ENCODE measurements around the gene ONECUT3. TPM values are rescaled to one million over a fixed set of nuclear protein-coding genes. Genes with fewer than 3 reads are reported as not detected.

ONECUT3 gene
- total RNA-seq, 1 donor from 2014 or later = not detected

GRCh38 chr19:1814833-1815604, 61.7 kb downstream of the ONECUT3 start:
- no peak for DNase-seq (ENCODE audit: low spot score)
- H3K36me3 Mint-ChIP-seq (ENCODE audit: low read depth) = peaks cover 15% of the 10 kb centered on the region
- H3K27me3 Mint-ChIP-seq (ENCODE audit: low read depth) = no peaks in the 10 kb centered on the region
- no peak overlapping the region for H3K27ac Mint-ChIP-seq
- intact Hi-C loops (cut with micrococcal nuclease) = no loop called here
- no peak overlapping the region for H3K4me3 Mint-ChIP-seq (ENCODE audit: low read depth)
- no peaks in the 10 kb centered on the region for H3K9me3 Mint-ChIP-seq
- H3K4me1 Mint-ChIP-seq (ENCODE audit: low read depth) = peaks cover 11% of the 10 kb centered on the region

- Mint-ChIP-seq H3K4me1 (ENCODE audit: low read depth) (peaks cover 11% of the 10 kb centered on the region), H3K4me3 (ENCODE audit: low read depth) (no peak overlapping the region), H3K27ac (no peak overlapping the region), H3K36me3 (ENCODE audit: low read depth) (peaks cover 19% of the 10 kb centered on the region), H3K27me3 (ENCODE audit: low read depth) (no peaks in the 10 kb centered on the region), H3K9me3 (no peaks in the 10 kb centered on the region)
- intact Hi-C loops (cut with micrococcal nuclease) = no loop called here
- no peak for DNase-seq (ENCODE audit: low spot score)
These were observed 62.6 kb downstream of the ONECUT3 start for GRCh38 chr19:1815605-1816529.

GRCh38 chr19:1816530-1817298, 63.4 kb downstream of the ONECUT3 start:
- Mint-ChIP-seq H3K4me3 (ENCODE audit: low read depth) (no peak overlapping the region), H3K36me3 (ENCODE audit: low read depth) (peaks cover 19% of the 10 kb centered on the region), H3K27me3 (ENCODE audit: low read depth) (no peaks in the 10 kb centered on the region), H3K4me1 (ENCODE audit: low read depth) (peaks cover 9% of the 10 kb centered on the region), H3K27ac (no peak overlapping the region), H3K9me3 (no peaks in the 10 kb centered on the region)
- intact Hi-C loops (cut with micrococcal nuclease) = no loop called here
- no peak for DNase-seq (ENCODE audit: low spot score)

- Mint-ChIP-seq H3K9me3 (no peaks in the 10 kb centered on the region), H3K4me3 (ENCODE audit: low read depth) (no peak overlapping the region), H3K27ac (no peak overlapping the region), H3K27me3 (ENCODE audit: low read depth) (no peaks in the 10 kb centered on the region), H3K36me3 (ENCODE audit: low read depth) (peaks cover 26% of the 10 kb centered on the region), H3K4me1 (ENCODE audit: low read depth) (peaks cover 7% of the 10 kb centered on the region)
- intact Hi-C loops (cut with micrococcal nuclease) = no loop called here
- DNase-seq (ENCODE audit: low spot score) = no peak
These were observed 64.4 kb downstream of the ONECUT3 start for GRCh38 chr19:1817553-1818179.

GRCh38 chr19:1818549-1819195, 65.4 kb downstream of the ONECUT3 start:
- H3K36me3 Mint-ChIP-seq (ENCODE audit: low read depth) = peaks cover 29% of the 10 kb centered on the region
- H3K27me3 Mint-ChIP-seq (ENCODE audit: low read depth) = no peaks in the 10 kb centered on the region
- intact Hi-C loops (cut with micrococcal nuclease) = no loop called here
- H3K27ac Mint-ChIP-seq = no peak overlapping the region
- DNase-seq (ENCODE audit: low spot score) = no peak
- H3K4me1 Mint-ChIP-seq (ENCODE audit: low read depth) = peaks cover under 1% of the 10 kb centered on the region
- no peak overlapping the region for H3K4me3 Mint-ChIP-seq (ENCODE audit: low read depth)
- H3K9me3 Mint-ChIP-seq = no peaks in the 10 kb centered on the region

- DNase-seq (ENCODE audit: low spot score) = no peak
- H3K9me3 Mint-ChIP-seq = no peaks in the 10 kb centered on the region
- H3K27me3 Mint-ChIP-seq (ENCODE audit: low read depth) = no peaks in the 10 kb centered on the region
- H3K4me3 Mint-ChIP-seq (ENCODE audit: low read depth) = no peak overlapping the region
- H3K36me3 Mint-ChIP-seq (ENCODE audit: low read depth) = peaks cover 36% of the 10 kb centered on the region
- no peak overlapping the region for H3K27ac Mint-ChIP-seq
- intact Hi-C loops (cut with micrococcal nuclease) = no loop called here
- no peaks in the 10 kb centered on the region for H3K4me1 Mint-ChIP-seq (ENCODE audit: low read depth)
These were observed 66.3 kb downstream of the ONECUT3 start for GRCh38 chr19:1819341-1820255.

GRCh38 chr19:1822210-1822609, 68.9 kb downstream of the ONECUT3 start:
- intact Hi-C loops (cut with micrococcal nuclease) = no loop called here
- H3K9me3 Mint-ChIP-seq = no peaks in the 10 kb centered on the region
- no peaks in the 10 kb centered on the region for H3K27me3 Mint-ChIP-seq (ENCODE audit: low read depth)
- no peak overlapping the region for H3K27ac Mint-ChIP-seq
- H3K4me1 Mint-ChIP-seq (ENCODE audit: low read depth) = no peaks in the 10 kb centered on the region
- no peak overlapping the region for H3K4me3 Mint-ChIP-seq (ENCODE audit: low read depth)
- H3K36me3 Mint-ChIP-seq (ENCODE audit: low read depth) = peaks cover 31% of the 10 kb centered on the region
- no peak for DNase-seq (ENCODE audit: low spot score)

- Mint-ChIP-seq H3K27me3 (ENCODE audit: low read depth) (no peaks in the 10 kb centered on the region), H3K9me3 (no peaks in the 10 kb centered on the region), H3K4me1 (ENCODE audit: low read depth) (no peaks in the 10 kb centered on the region), H3K4me3 (ENCODE audit: low read depth) (no peak overlapping the region), H3K27ac (no peak overlapping the region), H3K36me3 (ENCODE audit: low read depth) (peaks cover 30% of the 10 kb centered on the region)
- intact Hi-C loops (cut with micrococcal nuclease) = no loop called here
- DNase-seq (ENCODE audit: low spot score) = no peak
These were observed 69.7 kb downstream of the ONECUT3 start for GRCh38 chr19:1823020-1823419.

- H3K4me1 Mint-ChIP-seq (ENCODE audit: low read depth) = no peaks in the 10 kb centered on the region
- no peaks in the 10 kb centered on the region for H3K9me3 Mint-ChIP-seq
- H3K27me3 Mint-ChIP-seq (ENCODE audit: low read depth) = no peaks in the 10 kb centered on the region
These were observed 70.4 kb downstream of the ONECUT3 start for GRCh38 chr19:1823539-1824251.

GRCh38 chr19:1824252-1824622, 70.9 kb downstream of the ONECUT3 start:
- no peak for DNase-seq (ENCODE audit: low spot score)
- Mint-ChIP-seq H3K27me3 (ENCODE audit: low read depth) (no peaks in the 10 kb centered on the region), H3K9me3 (no peaks in the 10 kb centered on the region), H3K4me1 (ENCODE audit: low read depth) (no peaks in the 10 kb centered on the region), H3K27ac (no peak overlapping the region), H3K4me3 (ENCODE audit: low read depth) (no peak overlapping the region), H3K36me3 (ENCODE audit: low read depth) (peaks cover 27% of the 10 kb centered on the region)
- intact Hi-C loops (cut with micrococcal nuclease) = no loop called here

More at GRCh38 chr19:1823539-1824251, 70.4 kb downstream of the ONECUT3 start:
- Mint-ChIP-seq H3K36me3 (ENCODE audit: low read depth) (peaks cover 27% of the 10 kb centered on the region), H3K4me3 (ENCODE audit: low read depth) (no peak overlapping the region), H3K27ac (no peak overlapping the region)
- DNase-seq (ENCODE audit: low spot score) = no peak
- intact Hi-C loops (cut with micrococcal nuclease) = no loop called here

Data from activated T-helper 2 cell treated with anti-CD3 and anti-CD28 coated beads, Interferon-gamma antibody, Interleukin-2, Interleukin-4, amounts not matched to agents 10 μg/mL and 5 μg/mL and 100 μg/mL, durations not matched to agents 14 hours and 24 hours and 36 hours (primary cell).